ENCODE results near the gene FKBP9.
"Not testable (repeated sequence)": the region's sequence is repeated elsewhere in the genome, so short reads cannot be mapped to it uniquely, and the experiment has no call there.

FKBP9 gene

DNA sequence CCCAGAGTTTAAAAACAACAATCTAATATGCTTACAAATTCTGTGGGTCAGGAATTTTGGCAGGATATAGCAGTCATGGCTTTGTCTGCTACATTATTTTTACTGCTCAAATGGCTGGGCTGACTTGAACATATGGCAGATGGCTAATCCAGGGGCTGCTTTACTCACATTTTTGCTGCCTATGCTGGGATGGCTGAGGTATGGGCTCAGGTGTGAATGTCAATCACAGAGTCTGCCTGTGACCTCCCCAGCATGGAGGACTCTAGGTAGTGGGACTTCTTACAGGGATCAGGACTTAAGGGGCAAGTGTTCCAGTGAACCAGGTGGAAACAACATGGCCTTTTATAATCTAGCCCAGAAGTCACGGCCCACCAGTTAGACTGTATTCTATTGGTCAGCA, 4.4 kb upstream of the FKBP9 start:
- DNase-seq = no peak

DNA sequence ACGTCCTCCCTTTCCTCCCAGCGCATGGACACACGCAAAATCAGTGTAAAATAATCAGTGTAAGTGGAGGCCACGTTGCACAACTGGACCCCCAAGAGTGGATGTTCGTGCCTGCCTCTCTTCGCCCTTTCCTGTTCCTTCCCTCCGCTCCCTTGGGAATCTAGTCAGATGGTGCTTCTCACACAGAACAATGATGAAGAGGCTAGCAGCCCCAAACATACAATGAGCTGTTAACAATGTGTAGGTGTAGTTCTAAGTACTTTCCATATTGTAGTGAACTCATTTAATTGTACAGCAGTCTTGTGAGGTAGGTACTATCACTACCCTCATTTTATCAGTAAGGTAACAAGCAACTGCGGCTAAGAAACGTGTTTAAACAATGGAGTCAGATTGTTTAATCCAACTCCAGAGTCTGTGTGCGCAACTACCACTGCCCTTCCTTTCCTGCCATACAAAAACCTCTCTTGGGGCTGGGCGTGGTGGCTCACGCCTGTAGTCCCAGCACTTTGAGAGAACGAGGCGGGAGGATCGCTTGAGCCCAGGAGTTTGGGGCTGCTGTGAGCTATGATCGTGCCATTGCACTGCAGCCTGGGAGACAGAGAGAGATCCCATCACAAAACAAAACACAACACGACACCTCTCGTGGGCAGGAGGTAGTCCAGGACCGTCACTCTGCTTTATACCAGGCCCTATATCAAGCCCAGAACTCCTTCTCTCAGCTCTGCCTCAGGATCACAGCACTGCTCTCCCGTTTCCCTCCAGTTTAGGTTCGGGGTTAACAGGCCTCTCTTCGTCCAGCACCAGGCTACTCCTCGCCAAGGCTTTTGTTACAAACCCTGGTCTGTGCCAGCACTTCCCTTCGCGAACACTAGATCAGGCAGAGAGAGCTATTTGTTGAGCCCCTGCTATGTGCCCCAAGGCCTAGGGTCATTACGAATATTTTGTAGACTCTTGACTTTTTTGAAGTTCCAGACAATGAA, 1.1 kb downstream of the FKBP9 start:
- DNase-seq = no peak

GRCh38 chr7:32963880-32964301, 6.7 kb downstream of the FKBP9 start:
- DNase-seq = not testable (repeated sequence)

- DNase-seq = peak; percentile 5
Observed at GRCh38 chr7:32964461-32965159, 7.4 kb downstream of the FKBP9 start.

DNA sequence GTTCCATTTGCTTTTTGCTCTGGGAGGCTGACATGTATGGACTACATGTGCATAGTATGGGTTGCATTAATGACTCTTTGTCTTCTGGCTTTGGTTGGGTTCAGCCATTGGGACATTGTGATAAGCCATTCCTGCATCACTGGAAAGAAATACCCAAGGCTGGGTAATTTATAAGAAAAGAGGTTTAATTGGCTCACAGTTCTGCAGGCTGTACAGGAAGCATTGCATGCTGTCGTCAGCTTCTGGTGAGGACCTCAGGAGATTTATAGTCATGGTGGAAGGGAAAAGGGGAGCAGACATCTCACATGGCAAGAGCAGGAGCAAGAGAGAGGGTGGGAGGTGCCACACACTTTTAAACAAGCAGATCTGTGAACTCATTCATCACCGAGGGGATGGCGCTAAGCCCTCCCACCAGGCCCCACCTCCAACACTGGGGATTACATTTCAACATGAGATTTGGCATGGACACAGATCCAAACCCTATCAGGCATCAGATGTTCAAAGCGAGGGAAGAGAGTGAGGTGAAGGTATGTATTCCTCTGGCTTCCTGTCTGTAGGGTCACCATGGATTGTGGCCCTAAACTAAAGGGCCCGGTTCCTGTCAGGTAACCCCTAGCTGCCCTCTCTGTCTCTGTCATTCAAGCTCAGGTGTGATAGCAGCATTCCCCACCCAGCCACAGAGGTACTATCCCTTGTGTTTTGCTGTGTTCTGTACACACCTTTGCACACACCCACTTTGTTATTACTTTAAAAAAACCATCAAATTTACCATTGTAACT, 9.4 kb downstream of the FKBP9 start:
- not testable (repeated sequence) for DNase-seq

- not testable (repeated sequence) for DNase-seq
Observed at GRCh38 chr7:32967268-32967582, 10.0 kb downstream of the FKBP9 start.

GRCh38 chr7:32971967-32972366, 14.7 kb downstream of the FKBP9 start:
- DNase-seq = not testable (repeated sequence)

- not testable (repeated sequence) for DNase-seq
Observed at GRCh38 chr7:32977159-32977558, 19.9 kb downstream of the FKBP9 start.

DNA sequence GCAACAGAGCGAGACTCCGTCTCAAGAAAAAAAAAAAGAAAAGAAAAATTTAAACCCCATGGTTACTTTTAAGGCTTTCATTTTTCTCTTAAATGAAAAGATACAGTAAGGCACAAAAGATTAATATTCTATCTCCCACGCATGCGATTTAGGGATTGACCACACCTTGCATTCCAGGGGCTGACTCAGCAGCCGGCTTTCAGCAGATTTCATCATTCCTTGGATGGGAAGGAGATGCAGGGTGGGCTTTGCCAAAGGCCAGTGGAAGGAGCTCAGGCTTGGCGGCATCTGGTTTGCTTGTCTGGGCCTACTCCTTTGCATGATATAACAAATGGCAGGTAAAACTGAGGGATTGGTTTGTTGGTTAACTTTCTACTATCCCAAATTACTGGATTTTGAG, 22.0 kb downstream of the FKBP9 start:
- not testable (repeated sequence) for DNase-seq

- DNase-seq = not testable (repeated sequence)
Observed at GRCh38 chr7:32979902-32980301, 22.7 kb downstream of the FKBP9 start.

- not testable (repeated sequence) for DNase-seq
Observed at GRCh38 chr7:32988148-32988547, 30.9 kb downstream of the FKBP9 start.

DNA sequence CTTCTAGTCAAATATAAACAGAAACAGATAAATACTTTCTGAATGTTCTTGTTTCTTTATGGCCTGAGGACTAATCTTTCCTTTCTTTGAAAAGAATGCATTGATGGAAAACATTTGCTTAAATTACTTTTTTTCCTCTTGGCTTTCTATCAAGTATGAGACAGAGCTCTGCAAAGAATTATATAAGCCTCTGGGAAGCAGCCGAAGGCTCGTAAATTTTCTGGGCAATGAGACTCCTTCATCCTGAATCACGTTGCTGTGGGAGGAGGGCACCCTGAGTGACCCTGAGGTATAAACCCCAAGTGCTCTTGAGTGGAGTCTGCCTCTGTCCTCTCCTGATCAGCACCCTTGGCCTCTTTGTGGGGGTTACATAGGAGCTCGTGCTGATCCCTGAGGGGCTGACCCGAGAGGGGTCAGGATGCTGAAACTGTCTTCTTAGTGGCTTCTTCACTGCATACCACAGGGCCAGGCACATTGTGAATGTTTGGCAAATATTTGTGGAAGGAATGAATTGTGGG, 33.9 kb downstream of the FKBP9 start:
- DNase-seq = not testable (repeated sequence)

DNA sequence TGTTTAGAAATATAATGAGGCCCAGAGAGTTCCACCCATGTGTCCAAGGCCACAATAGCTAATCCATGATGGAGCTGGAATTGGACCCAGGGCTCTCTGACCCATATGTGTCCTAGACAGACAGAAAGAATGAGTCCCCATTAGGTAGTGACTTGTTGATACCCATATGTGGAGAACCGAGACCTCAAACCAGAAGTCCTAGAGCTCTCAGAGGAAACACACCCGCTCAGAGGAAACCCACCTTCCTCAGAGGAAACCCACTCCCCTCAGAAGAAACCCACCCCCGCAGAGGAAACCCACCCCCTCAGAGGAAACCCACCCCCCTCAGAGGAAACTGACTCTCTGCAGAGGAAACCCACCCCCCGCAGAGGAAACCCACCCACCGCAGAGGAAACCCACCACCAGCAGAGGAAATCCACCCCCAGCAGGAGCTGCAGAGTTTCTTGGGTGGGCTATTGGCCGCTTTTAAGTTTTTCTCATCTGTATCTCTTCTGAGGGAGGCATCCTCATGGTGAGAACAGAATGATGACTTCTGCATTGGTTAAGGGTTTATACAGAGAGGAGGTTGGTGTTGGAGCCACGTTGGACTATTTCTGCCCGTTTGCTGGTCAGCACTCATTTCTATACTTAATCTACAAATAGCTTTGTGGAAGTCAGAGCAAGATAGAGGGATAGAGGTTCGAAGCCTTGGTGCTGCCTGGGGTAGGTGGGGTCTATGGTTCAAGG, 34.9 kb downstream of the FKBP9 start:
- DNase-seq = not testable (repeated sequence)

GRCh38 chr7:32992750-32993149, 35.5 kb downstream of the FKBP9 start:
- DNase-seq = not testable (repeated sequence)

DNA sequence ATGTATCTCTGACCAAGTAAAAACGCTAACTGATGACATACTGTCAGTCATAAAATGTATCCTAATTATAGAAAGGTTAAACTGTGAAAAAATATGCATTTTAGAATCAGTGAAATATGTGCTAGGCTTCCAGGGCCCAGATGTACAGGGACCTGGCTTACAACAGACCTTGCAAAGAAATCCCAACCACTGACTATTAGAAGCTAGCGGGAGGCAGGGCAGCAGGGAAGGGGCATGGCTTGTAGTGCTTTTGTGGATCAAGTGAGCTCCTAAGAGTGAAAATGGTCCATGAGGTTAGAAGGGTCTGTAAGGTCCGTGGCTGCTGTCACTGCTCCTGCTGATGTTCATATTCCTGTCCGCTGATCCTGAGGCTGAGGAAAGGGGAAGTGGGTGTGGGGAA, 40.7 kb downstream of the FKBP9 start:
- DNase-seq = not testable (repeated sequence)

DNA sequence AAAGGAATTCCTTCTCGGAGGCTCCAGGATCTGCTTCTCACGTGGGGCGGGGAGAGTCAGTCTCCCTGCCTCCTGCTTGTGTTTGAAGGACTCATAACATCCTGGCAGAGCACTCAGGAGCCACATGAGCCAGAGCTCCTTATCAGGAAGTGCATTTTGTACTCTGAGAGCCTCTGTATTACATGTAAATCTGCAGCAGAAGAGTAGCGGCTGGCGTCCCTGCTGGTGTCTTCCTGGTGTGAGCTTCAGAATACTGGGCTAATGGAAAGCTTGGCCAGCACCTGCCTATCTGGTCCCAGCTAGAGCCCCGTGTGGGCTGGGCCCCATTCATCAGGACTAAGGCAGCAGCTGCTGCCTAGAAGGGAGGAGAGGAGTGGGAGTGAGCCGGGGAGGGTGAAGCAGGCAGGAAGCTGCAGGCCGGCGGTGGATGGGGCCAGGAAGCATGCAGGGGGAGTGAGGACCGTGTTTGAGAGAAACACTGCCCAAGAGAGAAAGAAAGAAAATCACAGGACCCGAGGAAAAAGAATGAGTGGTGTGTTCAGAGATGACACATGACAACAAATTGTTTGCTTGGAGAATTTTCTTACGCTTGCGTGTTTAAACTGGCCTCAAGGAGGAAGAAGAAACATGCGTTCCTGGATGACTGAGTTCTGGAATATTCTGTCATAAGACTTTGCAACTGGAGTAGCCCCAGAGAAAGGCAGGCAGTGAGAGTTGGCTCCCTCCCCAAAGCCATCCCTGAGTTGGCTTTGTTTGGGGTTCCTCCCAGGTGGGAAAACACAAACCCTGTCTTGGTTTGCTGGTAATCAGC, 41.3 kb downstream of the FKBP9 start:
- DNase-seq = not testable (repeated sequence)

DNA sequence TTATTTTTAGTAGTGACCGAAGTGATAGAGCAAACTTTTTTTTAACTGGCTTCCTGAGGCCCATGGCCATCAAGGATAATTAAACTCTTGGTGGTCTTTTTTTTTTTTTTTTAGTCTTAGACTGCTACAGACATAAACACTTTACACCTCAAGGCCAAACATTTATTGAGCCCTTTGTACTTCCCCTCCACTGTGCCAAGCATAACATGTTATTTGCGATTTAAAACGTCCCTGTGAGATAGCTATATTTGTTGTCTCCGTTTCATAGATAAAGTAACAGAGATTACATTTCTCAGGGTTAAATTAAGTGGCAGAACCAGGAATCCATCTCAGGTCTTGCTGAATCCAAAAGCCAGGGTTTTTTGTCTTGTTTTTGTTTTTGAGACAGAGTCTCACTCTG, 42.1 kb downstream of the FKBP9 start:
- not testable (repeated sequence) for DNase-seq

DNA sequence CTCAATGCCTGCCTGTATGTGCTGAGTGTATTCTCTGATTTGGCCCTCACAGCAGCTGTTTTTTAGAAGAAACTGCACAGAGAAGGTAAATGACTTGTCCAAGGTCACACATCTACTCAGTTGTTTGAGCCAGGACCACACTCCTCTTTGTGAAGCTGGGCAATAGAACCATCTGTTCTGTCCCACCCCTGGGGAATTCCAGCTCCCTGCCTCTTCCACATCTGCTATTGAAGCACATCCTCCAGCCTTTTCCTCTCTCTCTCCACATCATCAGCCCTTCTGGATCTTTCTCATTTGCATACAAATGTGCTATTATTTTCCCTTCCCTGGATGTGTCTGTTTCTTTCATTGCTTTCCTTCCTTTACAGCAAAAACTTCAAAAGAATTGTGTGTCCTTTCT, 45.9 kb downstream of the FKBP9 start:
- not testable (repeated sequence) for DNase-seq

DNA sequence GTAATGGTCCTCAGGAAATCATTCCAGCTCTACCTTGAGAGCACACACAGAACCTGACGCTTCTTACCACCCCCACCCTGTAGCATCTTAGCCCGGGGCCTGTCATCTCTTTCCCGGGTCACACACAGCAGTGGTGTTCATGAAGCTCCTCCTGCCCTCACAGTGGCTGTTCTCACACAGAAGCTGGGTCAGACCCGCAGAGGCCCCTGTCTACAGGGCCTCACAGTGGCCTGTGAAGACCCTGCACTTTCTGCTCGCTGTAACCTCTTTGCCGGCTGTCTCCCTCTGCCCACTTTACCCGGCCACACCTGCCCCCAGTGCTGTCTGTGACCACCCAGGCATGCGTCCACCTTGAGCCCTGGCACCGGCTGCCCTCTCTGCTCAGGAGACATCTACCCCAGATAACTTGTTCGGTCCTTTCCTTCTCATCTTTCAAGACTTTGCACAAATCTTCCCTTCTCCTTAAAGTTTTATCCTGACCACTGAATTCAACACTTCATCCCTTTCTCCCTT, 46.9 kb downstream of the FKBP9 start:
- DNase-seq = not testable (repeated sequence)

DNA sequence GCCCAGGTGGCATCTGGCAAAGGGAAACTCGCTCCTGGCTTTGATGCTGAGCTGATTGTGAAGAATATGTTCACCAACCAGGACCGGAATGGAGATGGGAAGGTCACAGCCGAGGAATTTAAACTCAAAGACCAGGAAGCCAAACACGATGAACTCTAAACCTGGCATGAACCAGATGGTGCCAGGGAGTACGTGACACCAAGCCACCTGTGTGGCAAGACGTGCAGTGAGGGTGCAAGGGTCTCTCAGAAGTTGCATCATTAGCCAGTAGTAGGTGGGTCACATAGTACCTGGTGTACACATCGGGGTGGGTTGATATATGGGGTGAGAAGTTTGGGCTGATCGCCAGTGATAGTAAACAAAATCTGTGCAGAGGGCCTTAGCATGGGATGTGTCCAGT, 48.0 kb downstream of the FKBP9 start:
- not testable (repeated sequence) for DNase-seq

- DNase-seq = not testable (repeated sequence)
Observed at GRCh38 chr7:33005690-33006089, 48.5 kb downstream of the FKBP9 start.
